ENCODE results near the gene MEOX1. TPM values are rescaled to one million over a fixed set of nuclear protein-coding genes. Genes with fewer than 3 reads are reported as not detected.

The MEOX1 gene
- total RNA-seq, 1 donor, result 6.0 TPM

DNA sequence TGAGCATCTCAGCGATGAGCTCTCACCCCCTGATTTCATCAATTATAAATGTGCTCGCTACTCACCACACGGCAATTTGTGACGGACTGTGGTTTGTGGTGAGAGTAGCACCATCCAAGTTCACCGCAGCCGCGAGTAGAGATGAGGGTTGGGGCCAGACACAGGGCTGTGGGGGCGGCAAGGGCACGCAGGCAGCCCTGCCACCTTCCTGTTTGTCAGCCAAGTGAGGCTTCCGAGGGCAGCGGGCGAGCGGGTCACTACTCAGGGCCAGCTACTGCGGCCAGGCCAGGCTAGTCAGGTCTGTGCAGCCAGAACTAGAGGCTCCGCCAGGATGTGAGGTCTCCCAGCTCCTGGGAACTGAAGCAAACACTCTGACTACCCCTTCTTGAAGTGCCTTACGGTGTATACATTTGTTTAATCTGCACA lies 39.6 kb upstream of the MEOX1 start:
- TF ChIP-seq, protein P1, sequence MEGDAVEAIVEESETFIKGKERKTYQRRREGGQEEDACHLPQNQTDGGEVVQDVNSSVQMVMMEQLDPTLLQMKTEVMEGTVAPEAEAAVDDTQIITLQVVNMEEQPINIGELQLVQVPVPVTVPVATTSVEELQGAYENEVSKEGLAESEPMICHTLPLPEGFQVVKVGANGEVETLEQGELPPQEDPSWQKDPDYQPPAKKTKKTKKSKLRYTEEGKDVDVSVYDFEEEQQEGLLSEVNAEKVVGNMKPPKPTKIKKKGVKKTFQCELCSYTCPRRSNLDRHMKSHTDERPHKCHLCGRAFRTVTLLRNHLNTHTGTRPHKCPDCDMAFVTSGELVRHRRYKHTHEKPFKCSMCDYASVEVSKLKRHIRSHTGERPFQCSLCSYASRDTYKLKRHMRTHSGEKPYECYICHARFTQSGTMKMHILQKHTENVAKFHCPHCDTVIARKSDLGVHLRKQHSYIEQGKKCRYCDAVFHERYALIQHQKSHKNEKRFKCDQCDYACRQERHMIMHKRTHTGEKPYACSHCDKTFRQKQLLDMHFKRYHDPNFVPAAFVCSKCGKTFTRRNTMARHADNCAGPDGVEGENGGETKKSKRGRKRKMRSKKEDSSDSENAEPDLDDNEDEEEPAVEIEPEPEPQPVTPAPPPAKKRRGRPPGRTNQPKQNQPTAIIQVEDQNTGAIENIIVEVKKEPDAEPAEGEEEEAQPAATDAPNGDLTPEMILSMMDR (IDR thresholded peaks at IDR 0.05; ENCODE audit: insufficient read depth, low read depth, low read length), result no peak
- DNase-seq (ENCODE audit: low read depth), result no peak
- H3K4me3 ChIP-seq (ENCODE audit: low read depth, low read length), result no peak overlapping the region

DNA sequence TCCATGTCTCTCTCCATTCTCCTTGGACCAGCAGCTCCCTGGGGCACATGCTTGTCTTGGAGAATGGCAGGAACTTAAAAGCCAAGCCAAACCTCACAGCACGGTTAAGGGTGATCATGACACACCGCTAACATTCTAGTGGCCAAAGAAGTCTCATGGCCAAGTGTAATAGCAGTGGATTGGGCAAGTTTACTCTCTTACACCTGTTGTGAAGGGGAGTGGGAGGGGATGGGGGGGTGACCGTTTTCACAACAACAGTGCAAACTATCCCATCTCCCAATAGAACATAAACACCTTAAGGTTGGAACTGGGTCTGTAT lies 37.7 kb upstream of the MEOX1 start:
- DNase-seq (ENCODE audit: low read depth), result no peak
- TF ChIP-seq, protein P1 (IDR thresholded peaks at IDR 0.05; ENCODE audit: insufficient read depth, low read depth, low read length), result no peak
- no peak overlapping the region for H3K4me3 ChIP-seq (ENCODE audit: low read depth, low read length)

DNA sequence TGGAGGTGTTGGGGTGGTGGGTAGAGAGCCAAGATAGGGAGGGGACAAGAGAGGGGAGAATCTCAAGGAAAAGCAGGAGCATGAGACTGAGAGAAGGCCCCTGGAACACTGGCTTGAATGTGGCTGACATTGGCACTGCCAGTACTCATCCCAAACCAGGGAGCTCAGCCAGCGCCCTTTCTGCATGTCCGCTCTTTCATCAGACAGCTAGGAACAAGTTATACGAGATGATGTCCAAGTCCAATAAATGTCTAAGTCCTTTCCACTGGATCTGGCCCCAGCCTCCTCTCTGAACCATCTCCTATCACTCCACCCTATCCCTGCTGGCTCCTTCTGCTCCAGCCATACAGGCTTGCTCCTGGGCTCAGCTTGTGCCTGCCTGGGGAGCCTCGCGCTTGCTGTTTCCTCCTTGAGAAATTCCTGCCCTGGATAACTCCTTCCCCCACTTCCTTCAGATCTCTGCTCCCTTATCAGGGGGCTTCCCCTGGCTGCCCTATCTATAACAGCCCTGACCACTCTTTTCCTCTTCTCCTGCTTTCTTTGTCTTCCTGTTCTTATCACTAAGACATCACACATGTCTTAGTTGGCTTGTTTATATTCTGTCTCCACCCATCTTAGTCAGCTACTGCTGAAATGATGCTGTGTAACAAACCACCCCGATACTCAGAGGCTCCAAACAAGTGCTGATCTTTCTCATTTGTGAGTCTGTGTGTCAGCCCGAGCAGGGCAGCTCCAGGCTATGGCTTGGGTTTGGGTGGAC lies 37.1 kb upstream of the MEOX1 start:
- no peak overlapping the region for H3K4me3 ChIP-seq (ENCODE audit: low read depth, low read length)
- DNase-seq (ENCODE audit: low read depth), result no peak
- TF ChIP-seq, protein P1 (IDR thresholded peaks at IDR 0.05; ENCODE audit: insufficient read depth, low read depth, low read length), result no peak

DNA sequence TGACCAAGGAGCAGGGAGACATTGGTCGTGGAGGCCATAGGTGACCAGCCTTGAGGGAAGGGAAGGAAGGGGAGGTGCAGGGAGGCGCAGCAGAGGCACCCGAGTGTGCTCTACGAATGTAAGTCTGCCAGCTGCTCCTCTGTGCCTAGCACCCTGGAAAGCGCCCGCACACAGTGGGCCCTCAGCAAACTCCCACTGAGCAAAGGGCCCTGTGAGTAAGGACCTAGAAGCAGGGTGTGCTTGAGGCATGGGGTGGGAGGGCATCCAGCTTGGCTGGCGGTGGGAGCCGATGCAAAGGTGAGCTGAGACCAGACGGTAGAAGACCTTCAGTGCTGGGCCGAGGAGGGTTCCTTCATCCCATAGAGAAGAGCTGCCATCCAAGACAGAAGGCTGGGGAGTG lies 36.2 kb upstream of the MEOX1 start:
- no peak for DNase-seq (ENCODE audit: low read depth)
- no peak overlapping the region for H3K4me3 ChIP-seq (ENCODE audit: low read depth, low read length)
- TF ChIP-seq, protein P1 (IDR thresholded peaks at IDR 0.05; ENCODE audit: insufficient read depth, low read depth, low read length), result no peak

DNA sequence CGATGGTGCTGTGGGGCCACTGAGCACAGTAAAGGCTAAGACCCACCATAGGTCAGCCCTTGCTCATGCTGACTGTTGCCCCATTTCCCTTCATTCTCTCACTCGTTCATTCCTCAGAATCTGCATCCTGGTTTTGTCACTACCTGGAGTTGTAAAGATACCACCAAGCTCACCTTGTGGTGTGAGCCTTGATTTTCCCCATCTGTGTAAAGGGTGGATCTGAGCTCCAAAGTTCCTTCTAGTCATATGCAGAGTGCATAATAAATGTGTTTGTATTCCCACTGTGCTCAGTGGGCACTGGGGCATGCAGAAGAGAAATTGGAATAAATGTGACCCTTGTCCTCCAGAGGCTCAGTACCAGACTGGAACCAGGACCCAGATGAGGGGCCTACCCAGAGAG lies 35.2 kb upstream of the MEOX1 start:
- H3K4me3 ChIP-seq (ENCODE audit: low read depth, low read length), result no peak overlapping the region
- no peak for DNase-seq (ENCODE audit: low read depth)
- TF ChIP-seq, protein P1 (IDR thresholded peaks at IDR 0.05; ENCODE audit: insufficient read depth, low read depth, low read length), result no peak

DNA sequence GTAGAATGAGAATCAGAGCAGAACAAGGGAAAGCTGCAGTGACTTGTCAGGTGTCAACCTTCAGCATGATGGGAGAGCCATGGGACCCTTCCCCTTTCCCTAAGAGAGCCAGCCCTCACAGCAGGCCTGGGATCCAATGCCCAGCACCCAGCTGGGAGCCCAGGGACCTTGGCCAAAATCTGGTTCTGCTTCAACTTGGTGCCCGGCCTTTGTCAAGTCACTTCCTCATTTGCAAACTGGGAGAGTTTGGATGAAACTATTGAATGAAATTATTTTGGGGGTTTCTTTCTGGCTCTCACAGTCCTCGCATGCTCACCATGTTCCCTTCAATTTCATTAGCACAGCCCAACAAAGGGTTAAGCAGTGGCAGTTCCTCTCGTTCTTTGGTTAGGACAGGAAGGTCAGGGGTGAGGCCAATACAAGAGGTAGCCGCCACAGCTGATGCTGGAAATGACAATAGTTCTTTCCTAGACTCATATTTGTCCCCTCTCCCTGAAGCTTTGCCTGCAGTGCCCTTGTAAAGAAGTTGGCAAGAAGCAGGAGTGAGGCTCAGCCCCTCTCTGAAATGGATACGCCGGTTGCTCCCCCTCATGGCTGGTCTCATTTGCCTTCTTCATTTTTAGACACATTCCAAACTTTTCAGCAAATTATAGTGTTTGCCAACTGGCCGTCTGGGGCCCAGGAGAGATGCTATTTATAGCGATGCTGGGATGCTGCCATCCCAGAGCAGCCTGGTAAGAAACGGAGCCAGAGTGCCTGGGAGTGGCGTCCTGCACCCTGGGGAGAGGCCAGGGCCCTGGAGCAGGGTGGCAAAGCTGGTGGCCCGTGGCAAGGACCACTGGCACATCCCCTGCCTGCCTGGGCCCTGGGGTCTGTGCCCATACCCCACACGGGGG lies 34.5 kb upstream of the MEOX1 start:
- no peak for DNase-seq (ENCODE audit: low read depth)
- no peak overlapping the region for H3K4me3 ChIP-seq (ENCODE audit: low read depth, low read length)

More for the DNA sequence above, 34.5 kb upstream of the MEOX1 start:
- TF ChIP-seq, protein P1 (IDR thresholded peaks at IDR 0.05; ENCODE audit: insufficient read depth, low read depth, low read length), result no peak
